CD4-positive, alpha-beta memory T cell (primary cell): Measurements from ENCODE around the gene IGF2. TPM values are rescaled to one million over a fixed set of nuclear protein-coding genes. Genes with fewer than 3 reads are reported as not detected.

ENCODE experiments used
- CTCF ChIA-PET: fragments of 350-600 bp; sonication (Branson Sonifier 250); formaldehyde crosslinking; loops from one replicate; lab custom pipeline; 2021; ENCODE audit warnings: inconsistent platforms; ENCODE audit not compliant: partially characterized antibody; lab: Charles Lee
- POLR2A ChIA-PET: fragments of 350-600 bp; sonication (Branson Sonifier 250); formaldehyde crosslinking; loops from one replicate; lab custom pipeline; 2021; ENCODE audit not compliant: partially characterized antibody; lab: Charles Lee
- DNase-seq, 5 donors: peaks; one replicate each; pipeline versions ENCODE4 v3.0.0 to v3.0.0-alpha.2; 2020 to 2022; ENCODE audit warnings: mixed read lengths in 1 of 5
- H3K27ac ChIP-seq: one replicate; pipeline ENCODE4 v1.7.0; 2013; ENCODE audit warnings: low read depth, low read length
- H3K27me3 ChIP-seq: 2 replicates; pipeline ENCODE4 v1.7.0; 2013; ENCODE audit warnings: mild to moderate bottlenecking, low read length, moderate library complexity; ENCODE audit not compliant: insufficient read depth
- H3K36me3 ChIP-seq: 2 replicates; pipeline ENCODE4 v1.7.0; 2013; ENCODE audit warnings: mild to moderate bottlenecking, low read length, moderate library complexity; ENCODE audit not compliant: insufficient read depth
- H3K4me1 ChIP-seq: 2 replicates; pipeline ENCODE4 v1.7.0; 2013; ENCODE audit warnings: mild to moderate bottlenecking, low read length, moderate library complexity; ENCODE audit not compliant: insufficient read depth
- H3K4me3 ChIP-seq, 2 donors: one replicate each; pipeline ENCODE4 v1.7.0; 2013; ENCODE audit warnings: low read length in 2 of 2, mild to moderate bottlenecking in 1 of 2
- H3K9me3 ChIP-seq, 2 donors: one replicate each; pipeline ENCODE4 v1.7.0; 2013; ENCODE audit warnings: low read length in 2 of 2, control low read depth in 1 of 2; ENCODE audit not compliant: control insufficient read depth in 1 of 2
- H3K27ac Mint-ChIP-seq, 7 donors: one replicate each; pipeline ENCODE4 v1.8.0; 2020 to 2021; ENCODE audit warnings: mixed read lengths in 7 of 7, mild to moderate bottlenecking in 6 of 7, inconsistent platforms in 3 of 7, moderate library complexity in 3 of 7
- H3K27me3 Mint-ChIP-seq, 2 donors: one replicate each; pipeline ENCODE4 v1.8.0; 2020 to 2021; ENCODE audit warnings: mixed read lengths in 2 of 2
- H3K36me3 Mint-ChIP-seq, 2 donors: one replicate each; pipeline ENCODE4 v1.8.0; 2020 to 2021; ENCODE audit warnings: mixed read lengths in 2 of 2, inconsistent platforms in 1 of 2, mild to moderate bottlenecking in 1 of 2
- H3K4me1 Mint-ChIP-seq, 4 donors: one replicate each; pipeline ENCODE4 v1.8.0; 2020 to 2021; ENCODE audit warnings: mixed read lengths in 4 of 4, mild to moderate bottlenecking in 1 of 4
- H3K4me3 Mint-ChIP-seq, 8 donors: one replicate each; pipeline ENCODE4 v1.8.0; 2020 to 2021; ENCODE audit warnings: mixed read lengths in 8 of 8, mild to moderate bottlenecking in 7 of 8, moderate library complexity in 6 of 8, inconsistent platforms in 3 of 8
- H3K9me3 Mint-ChIP-seq, 8 donors: one replicate each; pipeline ENCODE4 v1.8.0; 2020 to 2021; ENCODE audit warnings: mixed read lengths in 8 of 8, mild to moderate bottlenecking in 5 of 8, inconsistent platforms in 3 of 8, moderate library complexity in 1 of 8
- intact Hi-C: fragments of 100-400 bp; cut with micrococcal nuclease; formaldehyde crosslinking; loops from one replicate; pipeline ENCODE4 v1.15.1; 2023
- microRNA-seq: library from miRNA; unstranded; fragments of <30 nt; microRNA quantifications from one replicate; pipeline ENCODE4 v1.2.0, GENCODE V29; 2021; ENCODE audit warnings: borderline replicate concordance, borderline number of aligned reads, borderline microRNAs expressed, mixed read lengths
- polyA plus RNA-seq, 2 donors: library from polyadenylated mRNA; unstranded; fragments of 300-500 nt; fragmentation: Illumina TruSeq; gene quantifications; one replicate each; pipeline ENCODE4 v1.2.3, GENCODE V29; 2021
- total RNA-seq, 2 experiments: library from RNA; stranded (reverse); gene quantifications; one replicate each; pipeline ENCODE4 v1.2.3, GENCODE V29; 2021

The IGF2 gene
- total and polyA plus RNA-seq, 4 experiments from 2014 or later: not detected

DNA sequence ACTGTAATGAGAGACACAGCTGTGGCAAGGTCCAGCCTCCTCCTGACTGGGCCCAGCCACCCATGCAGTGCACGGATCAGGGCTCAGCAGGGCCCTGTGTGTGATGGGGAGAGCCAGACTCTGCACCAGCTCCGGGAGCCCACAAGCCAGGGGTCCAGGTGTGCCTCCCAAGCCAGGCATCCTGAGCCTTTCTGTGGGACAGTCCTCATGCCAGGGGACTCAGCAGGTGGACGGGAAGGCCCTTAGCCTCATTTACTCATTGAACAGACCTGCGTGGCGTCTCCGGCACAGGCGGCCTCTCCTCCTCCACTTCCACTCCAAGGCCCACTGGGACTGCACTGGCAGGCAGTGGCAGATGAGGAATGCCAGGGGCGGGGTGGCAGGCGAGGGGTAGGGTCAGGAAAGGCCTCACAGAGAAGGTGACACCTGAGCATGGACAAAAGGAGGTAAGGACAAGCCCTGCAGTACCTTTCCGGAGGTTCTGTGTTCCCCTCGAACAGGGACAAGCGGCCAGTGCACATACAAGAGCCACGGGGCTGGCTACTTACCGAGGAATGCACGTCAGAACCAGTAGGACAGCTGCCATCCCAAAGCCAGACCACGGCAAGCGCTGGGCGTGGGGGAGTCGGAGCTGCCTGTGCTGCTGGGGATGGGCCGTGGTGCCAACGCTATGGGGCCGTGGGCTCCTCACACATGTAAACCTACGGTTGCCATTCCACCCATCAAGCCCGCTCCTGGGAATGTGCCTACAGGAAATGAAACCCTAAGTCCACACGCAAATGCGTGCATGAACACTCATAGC is 52.7 kb downstream of the IGF2 start:
- Histone ChIP-seq H3K27me3 (no peaks in the 10 kb centered on the region), H3K9me3 (no peaks in the 10 kb centered on the region), H3K27ac (no peak overlapping the region), H3K4me1 (no peaks in the 10 kb centered on the region), H3K4me3 (no peak overlapping the region), H3K36me3 (no peaks in the 10 kb centered on the region)
- ChIA-PET CTCF (no interaction called here), POLR2A (no interaction called here)
- H3K27ac Mint-ChIP-seq: no peak overlapping the region
- H3K4me3 Mint-ChIP-seq: no peak overlapping the region
- peaks cover 0 to 16% (median 7%) of the 10 kb centered on the region in 8 donors for H3K9me3 Mint-ChIP-seq
- peaks cover 7 to 14% of the 10 kb centered on the region in 2 donors for H3K27me3 Mint-ChIP-seq
- intact Hi-C loops: no loop called here
- peaks cover 0 to 8% (median 2%) of the 10 kb centered on the region in 4 donors for H3K4me1 Mint-ChIP-seq
- peaks cover 0 to 4% of the 10 kb centered on the region in 2 donors for H3K36me3 Mint-ChIP-seq
- DNase-seq: no peak

- H3K27ac Mint-ChIP-seq: no peak overlapping the region
- peaks cover 0 to 16% (median 7%) of the 10 kb centered on the region in 8 donors for H3K9me3 Mint-ChIP-seq
- POLR2A ChIA-PET: no interaction called here
- H3K9me3 ChIP-seq: no peaks in the 10 kb centered on the region
- no peaks in the 10 kb centered on the region for H3K4me1 ChIP-seq
- H3K36me3 ChIP-seq: no peaks in the 10 kb centered on the region
- no peaks in the 10 kb centered on the region for H3K27me3 ChIP-seq
- H3K36me3 Mint-ChIP-seq: peaks cover 0 to 4% of the 10 kb centered on the region in 2 donors
- H3K27me3 Mint-ChIP-seq: peaks cover 7 to 14% of the 10 kb centered on the region in 2 donors
- CTCF ChIA-PET: no interaction called here
- no peak for DNase-seq
- peaks cover 0 to 8% (median 2%) of the 10 kb centered on the region in 4 donors for H3K4me1 Mint-ChIP-seq
- H3K4me3 ChIP-seq: no peak overlapping the region
- intact Hi-C loops: no loop called here
- H3K4me3 Mint-ChIP-seq: no peak overlapping the region
- no peak overlapping the region for H3K27ac ChIP-seq
Observed at GRCh38 chr11:2085251-2086066, 53.7 kb downstream of the IGF2 start.

- Mint-ChIP-seq H3K27ac (no peak overlapping the region), H3K9me3 (peaks cover 0 to 16% (median 7%) of the 10 kb centered on the region in 8 donors), H3K4me1 (peaks cover 0 to 7% (median 2%) of the 10 kb centered on the region in 4 donors), H3K27me3 (peaks cover 7 to 14% of the 10 kb centered on the region in 2 donors), H3K4me3 (no peak overlapping the region), H3K36me3 (peaks cover 0 to 4% of the 10 kb centered on the region in 2 donors)
- no peaks in the 10 kb centered on the region for H3K4me1 ChIP-seq
- no peaks in the 10 kb centered on the region for H3K9me3 ChIP-seq
- POLR2A ChIA-PET: no interaction called here
- H3K4me3 ChIP-seq: no peak overlapping the region
- CTCF ChIA-PET: no interaction called here
- H3K27ac ChIP-seq: no peak overlapping the region
- no peaks in the 10 kb centered on the region for H3K36me3 ChIP-seq
- intact Hi-C loops: no loop called here
- no peak for DNase-seq
- H3K27me3 ChIP-seq: no peaks in the 10 kb centered on the region
Observed at GRCh38 chr11:2084721-2085120, 54.5 kb downstream of the IGF2 start.

Small RNAs within 50 kb of the gene (microRNA-seq; reads per million reads assigned to microRNA genes)
- gene MIR4686 (not detected), gene MIR483 (not detected)

Other genes with a start within 250 kb of the IGF2 start
- gene PRR33, start 247.5 kb downstream of the IGF2 start, total RNA-seq: not detected
- gene PRR33, start 247.5 kb downstream of the IGF2 start, polyA plus RNA-seq: under 1 TPM in 1 of 2 donors, not detected in 1; 0.18 TPM
- 10 to 100 TPM in 1 of 2 experiments, 1 to 10 TPM in 1; 9.3 to 10.5 TPM for gene TNNT3, start 219.7 kb downstream of the IGF2 start, total RNA-seq
- not detected for gene TNNT3, start 219.7 kb downstream of the IGF2 start, polyA plus RNA-seq
- gene MRPL23, start 192.1 kb downstream of the IGF2 start, total RNA-seq: 10 to 100 TPM; 43.9 to 51.0 TPM
- 10 to 100 TPM; 15.2 to 45.8 TPM for gene MRPL23, start 192.1 kb downstream of the IGF2 start, polyA plus RNA-seq
- not detected for gene H19, start 141.5 kb downstream of the IGF2 start, total RNA-seq
- not detected for gene H19, start 141.5 kb downstream of the IGF2 start, polyA plus RNA-seq
- gene INS, start 21.8 kb upstream of the IGF2 start, total RNA-seq: not detected
- not detected for gene INS, start 21.8 kb upstream of the IGF2 start, polyA plus RNA-seq
- gene TH, start 32.4 kb upstream of the IGF2 start, total RNA-seq: not detected
- not detected for gene TH, start 32.4 kb upstream of the IGF2 start, polyA plus RNA-seq
- under 1 TPM in 1 of 2 experiments, not detected in 1; 0.29 TPM for gene ASCL2, start 131.2 kb upstream of the IGF2 start, total RNA-seq
- gene ASCL2, start 131.2 kb upstream of the IGF2 start, polyA plus RNA-seq: under 1 TPM in 1 of 2 donors, not detected in 1; 0.57 TPM
- 10 to 100 TPM; 64.5 to 65.6 TPM for gene C11orf21, start 162.5 kb upstream of the IGF2 start, total RNA-seq
- 10 to 100 TPM in 1 of 2 donors, 1 to 10 TPM in 1; 9.4 to 10.8 TPM for gene C11orf21, start 162.5 kb upstream of the IGF2 start, polyA plus RNA-seq
- 10 to 100 TPM; 41.5 to 50.2 TPM for gene TSPAN32, start 162.6 kb upstream of the IGF2 start, total RNA-seq
- gene TSPAN32, start 162.6 kb upstream of the IGF2 start, polyA plus RNA-seq: 10 to 100 TPM; 14.6 to 52.7 TPM
- gene CD81, start 237.9 kb upstream of the IGF2 start, total RNA-seq: 100 to 1,000 TPM; 113 to 118 TPM
- 10 to 100 TPM; 15.2 to 54.1 TPM for gene CD81, start 237.9 kb upstream of the IGF2 start, polyA plus RNA-seq